SK-N-SH treated with all-trans-retinoic acid at 6 μM for 48 hours (cell line): ENCODE data around the gene PDZD4.

Source experiments
- ATAC-seq: fragments of 200-7000 bp; cut with Tn5 transposase; 3 replicates; pipeline ENCODE4 v1.9.1; 2020; ENCODE audit warnings: mild to moderate bottlenecking, moderate library complexity
- ARNTL ChIP-seq: fragments of 450-650 bp; formaldehyde crosslinking; IDR thresholded peaks from 2 replicates; pipeline ENCODE4 v1.5.0; 2020; ENCODE audit warnings: low read depth, mild to moderate bottlenecking, moderate library complexity, borderline replicate concordance
- BACH2 ChIP-seq: fragments of 250-450 bp; sonication (Bioruptor Pico); IDR thresholded peaks from 2 replicates; pipeline ENCODE4 v1.9.0; 2021; ENCODE audit warnings: mild to moderate bottlenecking, borderline replicate concordance
- CREB5 ChIP-seq: fragments of 250-450 bp; sonication (Bioruptor Pico); IDR thresholded peaks from 2 replicates; pipeline ENCODE4 v1.5.1; 2020; ENCODE audit warnings: low read depth, mild to moderate bottlenecking, moderate library complexity
- CSDC2 ChIP-seq: fragments of 250-450 bp; sonication (Bioruptor Pico); IDR thresholded peaks from 2 replicates; pipeline ENCODE4 v1.5.0; 2020; ENCODE audit warnings: mild to moderate bottlenecking, moderate library complexity
- CSRNP3 ChIP-seq: fragments of 250-450 bp; sonication (Bioruptor Pico); IDR thresholded peaks from 2 replicates; pipeline ENCODE4 v1.5.1; 2021; ENCODE audit warnings: mild to moderate bottlenecking, moderate library complexity
- ESRRG ChIP-seq: fragments of 250-450 bp; sonication (Bioruptor Pico); IDR thresholded peaks from 2 replicates; pipeline ENCODE4 v1.6.1; 2021; ENCODE audit warnings: mild to moderate bottlenecking
- GLIS3 ChIP-seq: fragments of 250-450 bp; sonication (Bioruptor Pico); IDR thresholded peaks from 2 replicates; pipeline ENCODE4 v1.5.0; 2020; ENCODE audit warnings: mild to moderate bottlenecking, moderate library complexity
- OSR1 ChIP-seq: fragments of 250-450 bp; sonication (Bioruptor Pico); IDR thresholded peaks from 2 replicates; pipeline ENCODE4 v1.8.0; 2022; ENCODE audit warnings: moderate library complexity, mild to moderate bottlenecking, inconsistent platforms
- PATZ1 ChIP-seq: fragments of 250-450 bp; sonication (Bioruptor Pico); IDR thresholded peaks from 2 replicates; pipeline ENCODE4 v1.8.0; 2020; ENCODE audit warnings: mild to moderate bottlenecking, moderate library complexity, borderline replicate concordance
- POU6F1 ChIP-seq: fragments of 250-450 bp; sonication (Bioruptor Pico); IDR thresholded peaks from 2 replicates; pipeline ENCODE4 v1.8.0; 2021; ENCODE audit warnings: low read depth, mild to moderate bottlenecking, moderate library complexity, borderline replicate concordance
- PPARA ChIP-seq: fragments of 250-450 bp; sonication (Bioruptor Pico); IDR thresholded peaks from 2 replicates; pipeline ENCODE4 v1.5.0; 2020; ENCODE audit warnings: mild to moderate bottlenecking, borderline replicate concordance
- RARB ChIP-seq: fragments of 250-450 bp; sonication (Bioruptor Pico); IDR thresholded peaks from 2 replicates; pipeline ENCODE4 v1.8.0; 2021; ENCODE audit warnings: mild to moderate bottlenecking, moderate library complexity
- TCF4 ChIP-seq: fragments of 250-450 bp; sonication (Bioruptor Pico); IDR thresholded peaks from 2 replicates; pipeline ENCODE4 v1.8.0; 2021; ENCODE audit warnings: mild to moderate bottlenecking, moderate library complexity, borderline replicate concordance
- TOX ChIP-seq: fragments of 250-450 bp; sonication (Bioruptor Pico); IDR thresholded peaks from 2 replicates; pipeline ENCODE4 v1.8.0; 2021; ENCODE audit warnings: mild to moderate bottlenecking, moderate library complexity, borderline replicate concordance
- ZC3H10 ChIP-seq: fragments of 250-450 bp; sonication (Bioruptor Pico); IDR thresholded peaks from 2 replicates; pipeline ENCODE4 v1.5.1; 2021; ENCODE audit warnings: mild to moderate bottlenecking, moderate library complexity
- ZFP3 ChIP-seq: fragments of 250-450 bp; sonication (Bioruptor Pico); IDR thresholded peaks from 2 replicates; pipeline ENCODE4 v1.5.0; 2020; ENCODE audit warnings: mild to moderate bottlenecking, moderate library complexity
- ZFP30 ChIP-seq: fragments of 450-650 bp; formaldehyde crosslinking; IDR thresholded peaks from 2 replicates; pipeline ENCODE4 v1.5.0; 2022; ENCODE audit warnings: mild to moderate bottlenecking, moderate library complexity
- ZNF565 ChIP-seq: fragments of 450-650 bp; formaldehyde crosslinking; conservative IDR thresholded peaks from 2 replicates; pipeline ENCODE4 v1.5.0; 2020; ENCODE audit warnings: low read depth, mild to moderate bottlenecking, moderate library complexity
- ZNF70 ChIP-seq: fragments of 450-650 bp; formaldehyde crosslinking; IDR thresholded peaks from 2 replicates; pipeline ENCODE4 v1.5.0; 2020; ENCODE audit warnings: mild to moderate bottlenecking, moderate library complexity
- ZNF8 ChIP-seq: fragments of 450-650 bp; formaldehyde crosslinking; IDR thresholded peaks from 2 replicates; pipeline ENCODE4 v1.5.0; 2020; ENCODE audit warnings: mild to moderate bottlenecking, moderate library complexity
- TF ChIP-seq, protein P1 (sequence below): fragments of 250-450 bp; sonication (Bioruptor Pico); IDR thresholded peaks from 2 replicates; pipeline ENCODE4 v1.5.0; 2020; ENCODE audit warnings: mild to moderate bottlenecking, moderate library complexity

PDZD4 gene

GRCh38 chrX:153800746-153801145, 29.6 kb downstream of the PDZD4 start:
- TF ChIP-seq CREB5 (no peak), TOX (CRISPR knock-in tag) (no peak), CSDC2 (no peak), PPARA (CRISPR knock-in tag) (no peak), OSR1 (no peak), ZNF565 (no peak)
- no peak; the same call in 2 of the 3 replicates for ATAC-seq

- ATAC-seq, result no peak
- no peak for TF ChIP-seq CSDC2
- no peak for TF ChIP-seq GLIS3 (CRISPR knock-in tag)
- no peak for TF ChIP-seq TCF4 (CRISPR knock-in tag)
- no peak for TF ChIP-seq ARNTL (CRISPR knock-in tag)
- TF ChIP-seq ZFP30 (CRISPR knock-in tag), result no peak
- TF ChIP-seq PPARA (CRISPR knock-in tag), result no peak
- TF ChIP-seq ZFP3, result no peak
- TF ChIP-seq CSRNP3 (CRISPR knock-in tag), result no peak
- TF ChIP-seq, protein P1, sequence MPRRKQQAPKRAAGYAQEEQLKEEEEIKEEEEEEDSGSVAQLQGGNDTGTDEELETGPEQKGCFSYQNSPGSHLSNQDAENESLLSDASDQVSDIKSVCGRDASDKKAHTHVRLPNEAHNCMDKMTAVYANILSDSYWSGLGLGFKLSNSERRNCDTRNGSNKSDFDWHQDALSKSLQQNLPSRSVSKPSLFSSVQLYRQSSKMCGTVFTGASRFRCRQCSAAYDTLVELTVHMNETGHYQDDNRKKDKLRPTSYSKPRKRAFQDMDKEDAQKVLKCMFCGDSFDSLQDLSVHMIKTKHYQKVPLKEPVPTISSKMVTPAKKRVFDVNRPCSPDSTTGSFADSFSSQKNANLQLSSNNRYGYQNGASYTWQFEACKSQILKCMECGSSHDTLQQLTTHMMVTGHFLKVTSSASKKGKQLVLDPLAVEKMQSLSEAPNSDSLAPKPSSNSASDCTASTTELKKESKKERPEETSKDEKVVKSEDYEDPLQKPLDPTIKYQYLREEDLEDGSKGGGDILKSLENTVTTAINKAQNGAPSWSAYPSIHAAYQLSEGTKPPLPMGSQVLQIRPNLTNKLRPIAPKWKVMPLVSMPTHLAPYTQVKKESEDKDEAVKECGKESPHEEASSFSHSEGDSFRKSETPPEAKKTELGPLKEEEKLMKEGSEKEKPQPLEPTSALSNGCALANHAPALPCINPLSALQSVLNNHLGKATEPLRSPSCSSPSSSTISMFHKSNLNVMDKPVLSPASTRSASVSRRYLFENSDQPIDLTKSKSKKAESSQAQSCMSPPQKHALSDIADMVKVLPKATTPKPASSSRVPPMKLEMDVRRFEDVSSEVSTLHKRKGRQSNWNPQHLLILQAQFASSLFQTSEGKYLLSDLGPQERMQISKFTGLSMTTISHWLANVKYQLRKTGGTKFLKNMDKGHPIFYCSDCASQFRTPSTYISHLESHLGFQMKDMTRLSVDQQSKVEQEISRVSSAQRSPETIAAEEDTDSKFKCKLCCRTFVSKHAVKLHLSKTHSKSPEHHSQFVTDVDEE (CRISPR knock-in tag), result no peak
- TF ChIP-seq, all 23 proteins: peak for 0
Observed at GRCh38 chrX:153800177-153800722, 30.1 kb downstream of the PDZD4 start.

- ATAC-seq, result no peak
- TF ChIP-seq RARB (CRISPR knock-in tag), result no peak
- no peak for TF ChIP-seq CSRNP3 (CRISPR knock-in tag)
- TF ChIP-seq ESRRG (CRISPR knock-in tag), result no peak
- TF ChIP-seq ZC3H10, result no peak
- no peak for TF ChIP-seq ZNF565
- no peak for TF ChIP-seq ZFP3
- TF ChIP-seq BACH2 (CRISPR knock-in tag), result no peak
- TF ChIP-seq ZFP30 (CRISPR knock-in tag), result no peak
- no peak for TF ChIP-seq POU6F1 (CRISPR knock-in tag)
- no peak for TF ChIP-seq PATZ1 (CRISPR knock-in tag)
- TF ChIP-seq CREB5, result no peak
- no peak for TF ChIP-seq GLIS3 (CRISPR knock-in tag)
- TF ChIP-seq ZNF8 (CRISPR knock-in tag), result no peak
- TF ChIP-seq ZNF70 (CRISPR knock-in tag), result no peak
- TF ChIP-seq, all 23 proteins: peak for 0
Observed at GRCh38 chrX:153799326-153799725, 31.0 kb downstream of the PDZD4 start.
